Panc1 (cell line): ENCODE measurements around the gene ABTB2. TPM values are rescaled to one million over a fixed set of nuclear protein-coding genes. Genes with fewer than 3 reads are reported as not detected.
A peak's percentile ranks its signal among the peaks of the same experiment; 100 is the strongest.

Experiments
- ATAC-seq: fragments of 200-7000 bp; cut with Tn5 transposase; 2 replicates; pipeline ENCODE4 v1.9.1; 2020; ENCODE audit warnings: mild to moderate bottlenecking, moderate library complexity
- BruUV-seq: library from RNA; stranded (reverse); fragments of 400-500 nt; replicated peaks from 2 replicates; lab custom pipeline; 2021; lab: Mats Ljungman, UMichigan
- CTCF ChIA-PET: fragments of 300-600 bp; sonication (Branson Sonifier 250); formaldehyde crosslinking; loops from one replicate; lab custom pipeline; 2022; ENCODE audit warnings: antibody characterized with exemption; lab: Charles Lee
- POLR2A ChIA-PET: fragments of 300-600 bp; sonication (Branson Sonifier 250); formaldehyde crosslinking; loops from one replicate; lab custom pipeline; 2022; ENCODE audit warnings: antibody characterized with exemption; lab: Charles Lee
- DNase-seq: peaks from one replicate; pipeline ENCODE4 v3.0.0-alpha.2; 2010; ENCODE audit warnings: low read depth, low spot score
- H3K27ac ChIP-seq: 2 replicates; pipeline ENCODE4 v1.5.1; 2011; ENCODE audit warnings: mild to moderate bottlenecking, low read length, inconsistent platforms
- H3K27me3 ChIP-seq: fragments of 200-500 bp; sonication (Bioruptor generic); 2 replicates; pipeline ENCODE4 v1.6.0; 2014; ENCODE audit warnings: low read length, inconsistent platforms; ENCODE audit not compliant: control insufficient read depth, insufficient read depth
- H3K36me3 ChIP-seq: fragments of 200-500 bp; sonication (Bioruptor generic); 2 replicates; pipeline ENCODE4 v1.5.1; 2014; ENCODE audit warnings: inconsistent platforms, mild to moderate bottlenecking, low read length, moderate library complexity; ENCODE audit not compliant: control insufficient read depth, insufficient read depth
- H3K4me1 ChIP-seq: 2 replicates; pipeline ENCODE4 v1.5.1; 2011; ENCODE audit warnings: inconsistent platforms, mild to moderate bottlenecking, low read length, moderate library complexity; ENCODE audit not compliant: control insufficient read depth, insufficient read depth
- H3K4me3 ChIP-seq, 2 experiments: 2 replicates each; pipeline ENCODE4 v1.5.1; 2011 to 2012; ENCODE audit warnings: low read depth in 2 of 2, low read length in 2 of 2, mild to moderate bottlenecking in 2 of 2, inconsistent platforms in 1 of 2, moderate library complexity in 1 of 2
- H3K9me3 ChIP-seq: fragments of 200-500 bp; sonication (Bioruptor generic); 2 replicates; pipeline ENCODE4 v1.5.1; 2014; ENCODE audit warnings: low read depth, mild to moderate bottlenecking, inconsistent platforms, low read length, moderate library complexity; ENCODE audit not compliant: control insufficient read depth, insufficient read depth
- CTCF ChIP-seq: fragments of 450-650 bp; IDR thresholded peaks from 2 replicates; pipeline ENCODE4 v1.5.1; 2017; ENCODE audit warnings: mild to moderate bottlenecking
- POLR2AphosphoS5 ChIP-seq: IDR thresholded peaks from 2 replicates; pipeline ENCODE4 v1.6.1; 2012; ENCODE audit warnings: mild to moderate bottlenecking, low read depth, low read length, moderate library complexity
- REST ChIP-seq, 2 experiments: IDR thresholded peaks; 2 replicates each; pipeline ENCODE4 v1.6.1; 2011 to 2012; ENCODE audit warnings: low read depth in 2 of 2, control low read depth in 1 of 2, low read length in 1 of 2, mild to moderate bottlenecking in 1 of 2, moderate library complexity in 1 of 2; ENCODE audit not compliant: insufficient read depth in 1 of 2
- TCF7L2 ChIP-seq: IDR thresholded peaks from 2 replicates; pipeline ENCODE4 v1.6.1; 2011; ENCODE audit warnings: mild to moderate bottlenecking, low read depth, low read length, inconsistent platforms
- in situ Hi-C: cut with HindIII; loops from 2 replicates; pipeline ENCODE4 v1.10.0; 2016; ENCODE audit warnings: low sequenced_read_pairs, low pct_unique_long_range_greater_than_20kb
- intact Hi-C: fragments of 100-400 bp; cut with micrococcal nuclease; formaldehyde crosslinking; loops from one replicate; pipeline ENCODE4 v1.10.0; 2022; ENCODE audit not compliant: unreplicated experiment
- total RNA-seq: library from RNA; stranded (reverse); gene quantifications from one replicate; pipeline ENCODE4 v1.2.1, GENCODE V29; 2021; ENCODE audit not compliant: unreplicated experiment

ABTB2 gene
- total RNA-seq, 1 experiment from 2014 or later = 22.7 TPM

- in situ Hi-C loops (no loop called here), intact Hi-C loops (loop anchor here (5.0 kb wide), 2 partner anchors 359 to 541 kb away; no protein-coding TSS in a partner anchor)
- BruUV-seq = no TSS peak
- Histone ChIP-seq H3K4me3 (peak overlapping the region; percentile 54 to 80), H3K4me1 (peaks cover 27% of the 10 kb centered on the region), H3K27ac (peak overlapping the region; percentile 76), H3K36me3 (no peaks in the 10 kb centered on the region), H3K27me3 (no peaks in the 10 kb centered on the region), H3K9me3 (no peaks in the 10 kb centered on the region)
- no peak for TF ChIP-seq REST (IDR thresholded peaks at IDR 0.05; ENCODE audit: insufficient read depth in 1 of 2, low read depth in 2 of 2, low read length in 1 of 2)
- TF ChIP-seq TCF7L2 = no peak
- TF ChIP-seq CTCF = peak; percentile 28
- ATAC-seq = no peak
- no peak for DNase-seq
- POLR2A ChIA-PET = interaction anchor here (0.5 to 0.6 kb wide), 2 partner anchors 52 to 56 kb away, joined by 4 to 8 read pairs; no protein-coding TSS in a partner anchor
- CTCF ChIA-PET = interaction anchor here (0.6 kb wide), 2 partner anchors 188 to 204 kb away, joined by 3 read pairs; no protein-coding TSS in a partner anchor
These were observed 1.7 kb downstream of the ABTB2 start for GRCh38 chr11:34356130-34356529.

- Histone ChIP-seq H3K27ac (peak overlapping the region; percentile 76), H3K9me3 (no peaks in the 10 kb centered on the region), H3K36me3 (no peaks in the 10 kb centered on the region), H3K4me3 (peak overlapping the region; percentile 54 to 80), H3K4me1 (peaks cover 29% of the 10 kb centered on the region), H3K27me3 (no peaks in the 10 kb centered on the region)
- ATAC-seq (no peak), DNase-seq (no peak)
- POLR2A ChIA-PET = interaction anchor here (0.5 kb wide), 1 partner anchor 55 kb away, joined by 4 read pairs; no protein-coding TSS in a partner anchor
- CTCF ChIA-PET = interaction anchor here (0.6 kb wide), 1 partner anchor 619 kb away, joined by 5 read pairs; no protein-coding TSS in a partner anchor
- BruUV-seq = TSS peak; percentile 57
- intact Hi-C loops (loop anchor here (5.0 kb wide), 2 partner anchors 358 to 542 kb away; no protein-coding TSS in a partner anchor), in situ Hi-C loops (no loop called here)
- no peak for TF ChIP-seq POLR2AphosphoS5
- TF ChIP-seq REST (IDR thresholded peaks at IDR 0.05; ENCODE audit: insufficient read depth in 1 of 2, low read depth in 2 of 2, low read length in 1 of 2) = no peak
- no peak for TF ChIP-seq CTCF
These were observed 2.1 kb downstream of the ABTB2 start for GRCh38 chr11:34355726-34356125.
